OCI-LY1 (cell line): ENCODE results near the gene LGALS13.

Experiments
- H2AFZ ChIP-seq: fragments of 200-600 bp; sonication (generic), shearing (Covaris generic); 2 replicates; pipeline ENCODE4 v1.6.0; 2014; ENCODE audit warnings: antibody characterized with exemption, mild to moderate bottlenecking, low read length
- H3F3A ChIP-seq: fragments of 200-600 bp; sonication (generic), shearing (Covaris generic); 2 replicates; pipeline ENCODE4 v1.6.0; 2014; ENCODE audit warnings: mild to moderate bottlenecking, antibody characterized with exemption, low read length, moderate library complexity; ENCODE audit not compliant: insufficient read depth
- H3K27ac ChIP-seq: fragments of 200-600 bp; sonication (generic); 2 replicates; pipeline ENCODE4 v1.5.1; 2014; ENCODE audit warnings: low read length, mixed run types, mild to moderate bottlenecking, low read depth; ENCODE audit not compliant: poor library complexity, severe bottlenecking
- H3K27me3 ChIP-seq: fragments of 200-600 bp; sonication (generic); 2 replicates; pipeline ENCODE4 v1.6.0; 2014; ENCODE audit warnings: antibody characterized with exemption, mild to moderate bottlenecking, low read length, moderate library complexity; ENCODE audit not compliant: insufficient read depth
- H3K36me3 ChIP-seq: fragments of 200-600 bp; sonication (generic); 2 replicates; pipeline ENCODE4 v1.6.1; 2014; ENCODE audit warnings: mild to moderate bottlenecking, antibody characterized with exemption, low read length, moderate library complexity, mixed read lengths; ENCODE audit not compliant: insufficient read depth
- H3K4me1 ChIP-seq: fragments of 200-600 bp; sonication (generic); 2 replicates; pipeline ENCODE4 v1.5.1; 2014; ENCODE audit warnings: mild to moderate bottlenecking, low read length, moderate library complexity; ENCODE audit not compliant: insufficient read depth, severe bottlenecking
- H3K4me2 ChIP-seq: fragments of 200-600 bp; sonication (generic), shearing (Covaris generic); 2 replicates; pipeline ENCODE4 v1.6.1; 2014; ENCODE audit warnings: low read length
- H3K4me3 ChIP-seq: fragments of 200-600 bp; sonication (generic); 2 replicates; pipeline ENCODE4 v1.5.1; 2014; ENCODE audit warnings: low read length, low read depth, mild to moderate bottlenecking, mixed read lengths; ENCODE audit not compliant: poor library complexity, severe bottlenecking
- H3K79me2 ChIP-seq: fragments of 200-600 bp; shearing (Covaris generic); 2 replicates; pipeline ENCODE4 v1.6.1; 2016; ENCODE audit warnings: mixed run types, low read length, mixed read lengths; ENCODE audit not compliant: insufficient read depth
- H3K9ac ChIP-seq: fragments of 200-600 bp; sonication (generic), shearing (Covaris generic); 2 replicates; pipeline ENCODE4 v1.6.1; 2014; ENCODE audit warnings: mild to moderate bottlenecking, low read length, mixed read lengths
- H3K9me2 ChIP-seq: fragments of 200-600 bp; sonication (generic), shearing (Covaris generic); 2 replicates; pipeline ENCODE4 v1.6.1; 2014; ENCODE audit warnings: low read depth, mild to moderate bottlenecking, low read length, mixed read lengths
- H3K9me3 ChIP-seq: fragments of 200-600 bp; shearing (Covaris generic); 2 replicates; pipeline ENCODE4 v1.6.1; 2014; ENCODE audit warnings: low read length, mixed read lengths
- H4K20me1 ChIP-seq: fragments of 200-600 bp; sonication (generic), shearing (Covaris generic); 2 replicates; pipeline ENCODE4 v1.6.0; 2016; ENCODE audit warnings: mild to moderate bottlenecking, low read length; ENCODE audit not compliant: insufficient read depth
- EZH2 ChIP-seq: fragments of 200-600 bp; sonication (generic), shearing (Covaris generic); IDR thresholded peaks from 2 replicates; pipeline ENCODE4 v1.8.0; 2017; ENCODE audit warnings: borderline replicate concordance, mixed run types, mild to moderate bottlenecking, antibody characterized with exemption, low read length, moderate library complexity, mixed read lengths
- TF ChIP-seq, protein P1 (sequence below): fragments of 200-600 bp; sonication (generic), shearing (Covaris generic); IDR thresholded peaks from 2 replicates; pipeline ENCODE4 v1.5.1; 2017; ENCODE audit warnings: mild to moderate bottlenecking, antibody characterized with exemption, low read length, moderate library complexity, mixed read lengths

The LGALS13 gene

DNA sequence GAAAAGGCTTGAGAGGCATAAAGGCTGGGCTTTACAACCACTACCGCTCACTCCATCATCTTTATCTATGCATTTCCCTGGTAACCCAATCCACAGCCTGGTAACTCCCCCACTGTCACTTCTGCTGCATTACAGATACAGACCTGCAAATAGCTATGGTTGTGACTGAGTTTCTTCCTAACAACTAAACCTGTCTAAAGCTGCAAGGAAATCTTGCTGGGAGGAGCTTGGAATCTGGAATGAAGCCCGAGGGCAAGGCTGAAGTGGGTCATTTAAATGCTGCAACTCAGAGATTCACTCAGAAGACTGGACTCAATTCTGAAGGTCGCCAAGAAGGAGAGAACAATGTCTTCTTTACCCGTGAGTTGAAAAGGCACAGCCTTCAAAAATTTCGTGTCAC is at the start of gene LGALS13:
TSS of gene LGALS13 (plus strand) at position 301 of the 400 bp plus-strand sequence. CDS start at position 346, 45 bp downstream.
- Histone ChIP-seq H3K4me3 (no peak within 1 kb of the TSS), H3K36me3 (no peaks in the 10 kb centered on the region), H4K20me1 (no peaks in the 10 kb centered on the region), H3K79me2 (no peaks in the 10 kb centered on the region), H3K9me2 (no peaks in the 10 kb centered on the region), H3F3A (no peaks in the 10 kb centered on the region), H3K4me1 (no peaks in the 10 kb centered on the region), H3K9me3 (no peaks in the 10 kb centered on the region), H3K27me3 (no peaks in the 10 kb centered on the region), H3K27ac (no peak within 1 kb of the TSS), H3K4me2 (no peak within 1 kb of the TSS), H2AFZ (no peak within 1 kb of the TSS), H3K9ac (no peak within 1 kb of the TSS)
- TF ChIP-seq, protein P1, sequence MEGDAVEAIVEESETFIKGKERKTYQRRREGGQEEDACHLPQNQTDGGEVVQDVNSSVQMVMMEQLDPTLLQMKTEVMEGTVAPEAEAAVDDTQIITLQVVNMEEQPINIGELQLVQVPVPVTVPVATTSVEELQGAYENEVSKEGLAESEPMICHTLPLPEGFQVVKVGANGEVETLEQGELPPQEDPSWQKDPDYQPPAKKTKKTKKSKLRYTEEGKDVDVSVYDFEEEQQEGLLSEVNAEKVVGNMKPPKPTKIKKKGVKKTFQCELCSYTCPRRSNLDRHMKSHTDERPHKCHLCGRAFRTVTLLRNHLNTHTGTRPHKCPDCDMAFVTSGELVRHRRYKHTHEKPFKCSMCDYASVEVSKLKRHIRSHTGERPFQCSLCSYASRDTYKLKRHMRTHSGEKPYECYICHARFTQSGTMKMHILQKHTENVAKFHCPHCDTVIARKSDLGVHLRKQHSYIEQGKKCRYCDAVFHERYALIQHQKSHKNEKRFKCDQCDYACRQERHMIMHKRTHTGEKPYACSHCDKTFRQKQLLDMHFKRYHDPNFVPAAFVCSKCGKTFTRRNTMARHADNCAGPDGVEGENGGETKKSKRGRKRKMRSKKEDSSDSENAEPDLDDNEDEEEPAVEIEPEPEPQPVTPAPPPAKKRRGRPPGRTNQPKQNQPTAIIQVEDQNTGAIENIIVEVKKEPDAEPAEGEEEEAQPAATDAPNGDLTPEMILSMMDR, result no peak
- no peak for TF ChIP-seq EZH2

DNA sequence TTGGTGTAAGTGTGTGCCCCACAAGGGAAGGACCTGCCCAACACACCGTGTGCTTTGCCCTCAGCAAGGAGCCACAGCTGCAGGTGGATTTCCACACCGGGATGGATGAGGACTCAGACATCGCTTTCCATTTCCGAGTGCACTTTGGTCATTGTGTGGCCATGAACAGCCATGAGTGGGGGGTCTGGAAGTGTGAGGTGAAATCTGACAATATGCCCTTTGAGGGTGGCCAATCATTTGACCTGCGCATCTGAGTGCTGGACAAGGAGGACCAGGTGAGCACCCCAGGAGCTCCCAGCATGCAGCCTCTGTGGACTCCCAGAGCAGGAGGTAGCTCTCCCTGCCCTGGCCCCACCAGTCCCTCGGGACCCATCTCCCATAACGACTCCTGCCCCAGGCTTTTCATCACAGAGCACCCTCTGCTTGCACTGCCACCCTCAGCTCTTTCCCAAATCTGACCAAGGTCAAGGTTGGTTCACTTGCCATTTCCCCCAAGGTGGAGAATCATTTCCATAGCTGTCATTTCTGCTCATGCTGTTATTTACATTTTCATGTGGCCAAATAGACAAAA is 49.2 kb upstream of the LGALS13 start:
- Histone ChIP-seq H3K4me2 (no peak overlapping the region), H3K9me3 (no peaks in the 10 kb centered on the region), H3K9me2 (no peaks in the 10 kb centered on the region), H3K4me1 (peaks cover 10% of the 10 kb centered on the region), H3F3A (no peaks in the 10 kb centered on the region), H3K79me2 (no peaks in the 10 kb centered on the region), H3K36me3 (no peaks in the 10 kb centered on the region), H2AFZ (no peak overlapping the region), H3K27me3 (no peaks in the 10 kb centered on the region; the same call in 1 of the 2 replicates), H4K20me1 (no peaks in the 10 kb centered on the region), H3K9ac (no peak overlapping the region), H3K4me3 (no peak overlapping the region), H3K27ac (no peak overlapping the region)
- no peak for TF ChIP-seq EZH2
- TF ChIP-seq, protein P1, result no peak

- H3K9me3 ChIP-seq, result no peaks in the 10 kb centered on the region
- no peaks in the 10 kb centered on the region; the same call in 1 of the 2 replicates for H3K27me3 ChIP-seq
- H3K36me3 ChIP-seq, result no peaks in the 10 kb centered on the region
- TF ChIP-seq, protein P1, result no peak
- TF ChIP-seq EZH2, result no peak
- no peaks in the 10 kb centered on the region for H3K9me2 ChIP-seq
- no peak overlapping the region for H2AFZ ChIP-seq
- no peak overlapping the region for H3K4me3 ChIP-seq
- no peaks in the 10 kb centered on the region for H3K79me2 ChIP-seq
- no peak overlapping the region for H3K27ac ChIP-seq
- H3F3A ChIP-seq, result no peaks in the 10 kb centered on the region
- no peak overlapping the region for H3K4me2 ChIP-seq
- H3K4me1 ChIP-seq, result peaks cover 18% of the 10 kb centered on the region
- no peaks in the 10 kb centered on the region for H4K20me1 ChIP-seq
- H3K9ac ChIP-seq, result no peak overlapping the region
These were observed 47.5 kb upstream of the LGALS13 start for GRCh38 chr19:39554701-39555311.
